HG03108 (cell line): Measurements from ENCODE around the gene NOP16.

ENCODE experiments used
- ATAC-seq: cut with Tn5 transposase; IDR thresholded peaks from one replicate; pipeline ENCODE4 v1.9.1; 2021; ENCODE audit warnings: moderate library complexity; ENCODE audit not compliant: unreplicated experiment

The NOP16 gene

DNA sequence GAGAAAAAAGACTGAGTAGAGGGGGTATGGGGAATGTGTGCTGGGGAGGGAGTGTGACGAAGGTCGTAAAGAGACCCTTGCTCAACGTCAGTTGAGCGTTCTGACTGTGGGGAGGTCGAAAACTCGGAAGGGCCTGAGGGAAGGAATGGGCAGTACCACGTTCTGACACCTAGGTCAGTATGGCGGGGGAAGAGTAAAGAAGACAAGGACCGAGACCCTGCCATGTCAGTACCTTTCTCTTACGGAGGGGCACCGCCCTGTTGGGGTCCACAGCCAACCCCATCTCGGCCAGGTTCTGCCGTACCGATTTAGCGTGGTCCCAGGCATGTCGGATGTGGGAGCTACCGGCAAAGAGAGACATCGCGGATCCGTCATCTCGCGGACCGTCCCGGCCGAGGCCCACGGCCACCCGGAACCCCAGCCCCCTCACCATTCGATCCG is 375 bp downstream of the NOP16 start:
- ATAC-seq: peak; percentile 1

DNA sequence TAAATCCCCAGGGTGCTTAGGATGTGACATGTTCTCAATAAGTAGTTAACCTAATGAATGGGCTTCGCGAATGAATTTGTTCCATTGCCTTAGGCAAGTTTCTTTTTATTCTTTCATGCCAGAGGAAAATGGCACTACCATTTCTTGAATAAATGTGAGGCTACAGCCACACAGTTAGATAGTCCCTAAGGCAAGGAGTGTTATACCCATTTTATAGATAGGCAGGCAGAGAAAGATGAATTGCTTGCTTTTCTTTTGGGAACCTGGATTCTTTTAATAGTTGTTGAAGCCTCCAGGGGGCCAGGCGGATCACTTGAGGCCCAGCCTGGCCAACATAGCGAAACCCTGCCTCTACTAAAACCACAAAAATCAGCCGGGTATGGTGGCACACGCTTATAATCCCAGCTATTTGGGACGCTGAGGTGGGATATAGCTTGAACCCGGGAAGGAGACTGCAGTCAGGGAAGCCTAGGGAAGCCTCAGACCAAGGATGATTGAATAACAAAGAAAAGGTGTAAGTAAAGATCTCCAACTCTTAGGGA is 943 bp downstream of the NOP16 start:
- ATAC-seq: no peak

DNA sequence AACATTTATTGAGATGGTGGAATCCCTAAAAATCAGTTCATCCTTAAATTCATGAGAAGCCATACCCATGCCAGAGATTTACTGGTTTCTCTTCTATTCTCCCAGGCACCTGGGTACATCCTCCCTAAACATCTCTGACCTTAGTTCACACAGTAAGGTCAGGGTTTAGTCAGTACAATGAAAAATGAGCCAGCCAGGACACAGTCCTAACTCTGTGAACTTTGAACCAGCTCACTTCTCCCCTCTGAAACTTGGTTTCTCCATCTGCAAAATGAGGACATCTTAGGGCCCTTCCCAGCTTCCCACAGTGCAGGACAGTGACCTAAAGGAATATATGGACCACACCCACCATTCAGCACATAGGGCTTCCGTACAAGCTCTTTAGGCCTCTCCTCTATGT is 1.9 kb downstream of the NOP16 start:
- no peak for ATAC-seq

GRCh38 chr5:176384991-176385390 is 3.4 kb downstream of the NOP16 start:
- no peak for ATAC-seq

DNA sequence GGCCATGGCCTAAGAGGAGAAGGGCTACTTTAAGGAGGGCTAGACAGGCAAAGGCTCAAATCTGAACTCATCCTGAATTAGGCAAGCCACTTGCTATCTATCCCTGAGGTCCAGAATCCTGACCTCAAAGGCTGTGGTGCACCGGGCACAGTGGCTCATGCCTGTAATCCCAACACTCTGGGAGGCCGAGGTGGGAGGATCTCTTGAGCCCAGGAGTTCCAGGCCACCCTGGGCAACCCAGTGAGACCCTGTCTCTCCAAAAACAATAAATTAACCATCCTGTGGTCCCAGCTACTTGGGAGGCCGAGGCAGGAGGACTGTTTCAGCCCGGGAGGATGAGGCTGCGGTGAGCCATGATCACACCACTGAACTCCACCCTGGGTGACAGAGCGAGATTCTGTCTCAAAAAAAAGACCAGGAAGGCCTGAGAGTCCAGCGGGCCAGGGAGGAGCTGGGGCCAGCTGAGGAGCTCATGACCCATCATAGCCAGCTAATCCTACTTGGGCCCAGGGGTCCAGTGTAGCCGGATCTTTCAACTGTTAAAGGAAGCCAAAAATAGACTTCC is 4.0 kb downstream of the NOP16 start:
- no peak for ATAC-seq

DNA sequence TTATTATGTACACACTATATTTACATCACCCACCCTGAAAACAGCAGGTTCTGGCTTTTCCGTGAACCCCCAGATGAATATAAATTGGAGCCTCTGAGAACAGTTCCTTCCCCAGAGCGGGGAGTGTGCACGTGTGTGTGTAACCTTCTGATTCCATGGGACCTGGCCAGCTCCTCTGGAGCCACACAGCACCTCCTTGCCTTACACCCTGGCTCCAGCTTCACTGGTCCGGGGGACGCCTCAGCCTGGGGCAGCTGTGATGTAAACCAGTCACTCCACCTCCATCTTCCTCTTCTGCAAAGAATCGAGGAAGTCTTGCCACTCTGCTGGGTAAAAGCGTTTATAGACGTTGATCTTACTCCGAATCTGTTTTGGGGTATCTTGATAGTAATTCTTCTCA is 4.4 kb downstream of the NOP16 start:
- ATAC-seq: no peak

DNA sequence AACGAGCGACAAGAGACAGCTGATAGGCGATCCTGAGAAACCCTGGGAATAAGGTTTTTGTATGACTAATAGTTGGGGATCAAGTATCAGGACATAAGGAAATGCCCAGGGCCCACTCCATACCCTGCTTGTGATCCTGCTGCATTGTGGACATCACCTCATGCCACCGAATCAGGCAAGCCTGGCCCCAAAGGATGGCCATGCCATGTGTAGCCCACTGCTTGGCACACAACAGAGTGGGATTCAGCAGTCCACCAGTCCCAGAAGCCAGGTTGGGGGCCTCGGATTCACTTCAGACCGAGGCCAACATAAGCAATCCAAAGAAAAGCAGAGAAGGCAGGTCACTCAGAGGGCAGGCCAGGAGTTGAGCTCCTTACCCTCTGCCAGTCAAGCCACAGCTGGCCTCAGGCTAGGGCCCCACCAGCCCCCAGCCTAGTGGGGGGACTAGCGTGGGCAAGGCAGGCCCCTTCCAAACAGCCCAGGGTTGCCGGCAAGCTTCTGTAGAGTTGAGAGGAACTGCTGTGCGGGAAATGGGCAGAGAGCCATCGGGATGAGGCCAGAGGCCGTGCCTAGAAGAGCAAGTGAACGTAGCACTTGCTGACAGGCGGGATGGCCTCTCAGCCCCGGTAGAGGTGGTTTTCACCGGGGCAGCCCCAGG is 5.0 kb downstream of the NOP16 start:
- ATAC-seq: no peak

DNA sequence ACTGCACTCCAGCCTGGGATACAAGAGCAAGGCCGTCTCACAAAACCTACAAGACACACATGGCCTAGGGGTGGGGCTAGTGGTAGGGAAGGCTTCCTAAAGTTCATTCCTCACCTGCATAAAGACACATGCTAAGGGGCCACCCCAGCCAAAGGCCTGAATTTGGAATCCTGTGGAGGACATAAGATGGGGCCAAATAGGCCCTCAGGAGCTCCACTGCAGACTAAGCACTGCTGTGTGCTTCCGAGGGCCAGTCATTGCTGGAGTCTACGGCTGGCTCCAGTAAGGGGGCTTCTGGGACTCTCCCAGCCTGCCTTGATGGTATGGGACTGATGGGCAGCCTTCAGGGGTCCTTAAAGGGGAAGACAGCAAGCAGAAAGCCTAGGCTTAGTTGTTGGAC is 5.7 kb downstream of the NOP16 start:
- no peak for ATAC-seq

- no peak for ATAC-seq
These were observed 6.4 kb downstream of the NOP16 start for GRCh38 chr5:176381979-176382378.

GRCh38 chr5:176381423-176381822 is 7.0 kb downstream of the NOP16 start:
- no peak for ATAC-seq

DNA sequence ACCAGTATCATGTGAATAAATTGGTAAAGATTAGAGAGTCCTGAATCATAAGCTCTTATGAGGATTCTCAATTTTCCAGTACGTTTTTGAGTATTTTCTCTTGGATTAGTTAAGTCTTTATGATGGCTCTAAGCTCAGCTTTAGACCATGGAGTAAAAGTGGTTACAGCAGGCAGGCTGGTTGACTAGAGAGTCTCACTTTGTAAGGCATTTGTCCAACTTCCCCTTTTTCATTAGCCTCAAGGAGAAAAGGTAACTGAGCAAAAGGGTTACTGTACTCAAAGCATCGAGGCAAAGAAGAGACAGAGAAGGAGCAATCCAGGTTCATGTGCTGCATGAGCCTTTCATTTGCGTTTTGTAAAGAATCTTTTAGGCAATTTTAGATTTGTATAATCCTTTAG is 8.5 kb downstream of the NOP16 start:
- ATAC-seq: no peak

DNA sequence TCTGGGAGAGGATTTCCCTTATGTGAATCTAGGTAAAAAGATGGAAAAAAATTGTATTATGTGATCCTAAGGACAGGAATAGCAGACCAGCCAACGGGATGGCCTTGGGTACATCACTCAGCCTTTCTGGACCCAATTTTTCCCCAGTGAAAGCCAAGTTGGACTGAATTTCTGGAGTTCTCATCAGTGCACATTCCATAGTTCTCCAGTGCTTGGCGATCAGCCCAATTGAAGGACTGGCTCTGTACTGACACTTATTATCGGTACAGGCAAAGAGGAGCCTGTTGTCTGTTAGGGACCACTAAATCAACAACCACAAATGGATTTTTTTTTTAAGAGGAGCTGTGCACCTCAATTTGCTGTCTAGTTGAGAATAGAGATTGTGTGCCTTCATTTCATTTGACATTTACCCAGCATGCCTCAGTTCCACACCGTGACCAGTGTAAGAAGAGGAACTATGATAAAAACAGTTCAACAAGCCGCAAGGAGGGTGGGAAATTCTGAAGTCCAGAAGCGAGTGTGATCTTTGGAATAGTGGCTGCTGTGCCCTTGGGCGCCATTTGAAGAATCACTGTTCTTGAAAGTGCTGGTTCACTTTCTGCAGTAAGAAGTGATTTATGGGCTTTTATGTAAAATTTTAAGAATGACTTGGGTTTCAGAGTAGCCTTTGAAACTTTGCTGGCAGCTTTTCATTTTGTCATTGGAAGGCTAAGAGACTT is 15.1 kb downstream of the NOP16 start:
- no peak for ATAC-seq

GRCh38 chr5:176371621-176372539 is 16.5 kb downstream of the NOP16 start:
- ATAC-seq: no peak

GRCh38 chr5:176369934-176370711 is 18.3 kb downstream of the NOP16 start:
- no peak for ATAC-seq

DNA sequence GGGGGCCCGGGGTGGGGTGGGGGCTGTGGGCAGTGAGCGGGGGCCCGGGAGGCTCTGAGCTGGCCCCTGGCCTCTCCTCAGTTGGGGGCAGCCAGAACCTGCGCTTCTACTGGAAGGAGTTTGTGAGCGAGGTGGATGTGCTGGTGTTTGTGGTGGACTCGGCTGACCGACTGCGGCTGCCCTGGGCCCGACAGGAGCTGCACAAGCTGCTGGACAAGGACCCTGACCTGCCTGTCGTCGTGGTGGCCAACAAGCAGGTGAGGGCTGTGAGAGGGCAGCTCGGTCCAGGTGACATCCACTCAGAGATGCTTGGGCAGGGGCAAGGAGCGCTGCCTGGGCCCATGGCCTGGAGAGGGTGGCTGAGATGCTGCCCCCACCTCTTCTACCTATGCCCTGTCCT is 19.7 kb downstream of the NOP16 start:
- no peak for ATAC-seq

DNA sequence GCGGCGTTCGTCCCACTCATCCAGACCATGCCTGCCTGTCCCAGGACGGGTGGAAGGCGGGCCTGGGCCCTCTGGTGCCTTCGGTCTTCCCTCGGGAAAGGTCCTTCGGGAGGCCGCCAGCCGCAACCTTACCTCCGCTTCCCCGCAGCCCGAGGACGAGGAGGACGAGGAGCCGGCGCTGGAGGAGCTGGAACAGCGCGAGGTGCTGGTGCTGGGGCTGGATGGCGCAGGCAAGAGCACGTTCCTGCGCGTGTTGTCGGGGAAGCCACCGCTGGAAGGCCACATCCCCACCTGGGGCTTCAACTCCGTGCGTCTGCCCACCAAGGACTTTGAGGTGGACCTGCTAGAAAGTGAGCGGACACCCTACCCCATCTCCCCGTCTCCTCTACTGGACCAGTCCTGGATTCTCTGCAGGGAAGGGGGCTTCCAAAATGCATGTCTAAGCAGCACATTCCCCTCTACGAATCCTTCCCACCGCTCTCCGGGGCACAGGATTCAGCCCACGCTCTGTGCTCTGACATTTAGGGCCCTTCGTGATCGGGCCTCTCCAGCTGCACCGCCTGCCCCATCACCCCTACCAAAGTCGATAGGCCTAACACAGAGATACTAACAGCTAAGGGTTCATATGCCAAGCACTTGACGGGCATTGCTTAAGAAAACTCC is 22.0 kb downstream of the NOP16 start:
- no peak for ATAC-seq

DNA sequence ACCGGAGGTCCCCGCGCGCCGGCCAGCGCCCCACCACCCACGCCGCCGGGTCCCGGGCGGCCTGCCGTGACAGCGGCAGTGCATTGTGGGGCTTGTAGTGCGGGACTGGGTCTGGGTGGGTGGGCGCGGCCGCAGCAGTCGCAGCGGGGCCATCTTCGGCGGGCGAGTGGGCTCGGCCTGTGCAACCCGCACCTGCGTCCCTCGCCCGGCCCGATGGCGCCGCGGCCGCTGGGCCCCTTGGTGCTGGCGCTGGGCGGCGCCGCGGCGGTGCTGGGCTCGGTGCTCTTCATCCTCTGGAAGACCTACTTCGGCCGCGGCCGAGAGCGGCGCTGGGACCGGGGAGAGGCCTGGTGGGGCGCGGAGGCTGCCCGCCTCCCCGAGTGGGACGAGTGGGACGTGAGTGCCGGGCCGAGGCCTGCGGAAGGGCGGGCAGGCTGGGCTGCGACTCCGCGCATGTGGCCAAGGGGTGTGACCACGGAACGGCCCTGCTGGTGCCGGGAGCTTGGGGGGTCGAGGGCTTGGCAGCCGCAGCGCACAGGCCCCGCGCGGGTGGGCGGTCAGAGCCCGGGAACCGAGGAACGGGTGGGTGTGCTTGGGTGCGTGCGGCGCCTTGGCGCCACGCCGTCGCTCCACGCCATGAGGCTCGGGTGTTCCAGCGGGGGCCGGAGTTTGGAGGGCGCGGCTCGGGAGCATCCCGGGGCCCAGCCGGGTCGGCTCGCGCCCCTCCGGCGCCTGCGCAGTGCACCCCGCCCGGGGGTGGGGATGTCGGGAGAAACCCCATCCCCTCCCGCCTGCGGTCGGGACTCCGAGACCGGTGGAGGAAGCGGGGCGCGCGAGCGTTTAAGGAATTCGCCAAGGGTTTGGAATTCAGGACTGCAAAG is 22.8 kb downstream of the NOP16 start, which contains the start of gene ARL10:
Gene ARL10 (plus strand): TSS at position 137 of the 881 bp plus-strand sequence. CDS start 77 bp downstream, at position 214.
- no peak for ATAC-seq

DNA sequence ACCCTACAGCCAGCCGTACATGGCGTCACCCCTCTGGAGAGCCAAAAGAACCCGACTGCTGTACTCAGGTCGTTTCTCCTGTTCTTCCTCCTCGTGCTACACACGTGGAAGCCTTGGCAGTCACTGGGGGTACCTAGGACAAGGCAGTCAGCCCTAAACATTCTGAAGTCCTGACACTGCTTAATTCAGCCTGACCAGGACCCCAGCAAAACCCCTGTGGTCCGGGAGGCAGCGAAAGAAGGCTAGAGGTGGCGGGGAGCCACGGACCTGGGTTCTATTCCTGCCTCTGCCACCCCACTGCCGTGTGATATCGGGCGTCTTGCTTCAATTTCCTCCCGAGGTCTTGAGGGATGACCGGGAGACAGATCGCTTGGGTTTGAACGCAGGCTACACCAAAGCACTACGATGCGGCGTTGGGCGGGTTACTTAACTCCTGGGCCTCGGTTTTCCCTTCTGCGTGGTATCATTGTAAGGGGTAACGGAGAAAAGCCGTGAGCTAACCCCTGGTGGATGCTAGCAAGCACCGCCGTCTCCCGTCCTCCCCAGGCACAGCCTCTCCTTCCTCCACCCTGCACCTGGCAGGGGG is 23.5 kb downstream of the NOP16 start:
- no peak for ATAC-seq

DNA sequence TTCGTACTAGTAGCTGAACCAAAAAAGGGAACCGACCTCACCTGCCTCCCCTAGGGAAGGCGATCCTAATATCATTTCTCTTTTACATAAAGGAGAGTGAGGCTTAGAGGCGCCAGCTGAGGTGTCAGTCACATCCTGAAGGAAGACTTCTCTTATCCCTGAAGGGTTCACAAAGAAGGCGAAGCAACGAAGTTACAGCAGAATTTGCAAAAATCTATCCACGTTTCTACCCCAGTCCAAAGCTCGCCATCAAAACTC is 26.2 kb downstream of the NOP16 start:
- no peak for ATAC-seq
